HG03575 (cell line): Measurements from ENCODE around the gene GRB14.

Experiments used
- ATAC-seq: cut with Tn5 transposase; IDR thresholded peaks from one replicate; pipeline ENCODE4 v1.9.1; 2021; ENCODE audit not compliant: unreplicated experiment, insufficient number of reproducible peaks, low FRiP score; ENCODE audit errors: extremely low read depth

Gene GRB14

DNA sequence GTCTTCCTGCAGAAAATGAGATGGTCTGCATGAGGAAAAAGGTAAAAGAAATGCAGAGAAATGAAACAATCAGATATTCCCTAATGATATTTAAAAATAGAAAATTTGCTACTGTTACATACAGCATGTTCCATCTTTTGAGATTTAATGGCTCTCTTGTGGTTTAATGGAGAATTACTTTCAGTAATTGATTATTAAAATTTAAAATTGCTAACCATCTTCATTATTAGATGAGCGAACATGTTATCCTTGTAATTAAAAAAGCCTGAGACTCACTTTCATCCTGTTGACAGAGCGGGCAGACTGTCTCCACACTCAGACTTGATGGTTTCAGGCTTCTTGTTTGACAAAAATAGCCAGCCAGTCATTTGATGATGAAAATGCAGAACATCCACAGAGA is 171.0 kb downstream of the GRB14 start:
- ATAC-seq, result no peak

DNA sequence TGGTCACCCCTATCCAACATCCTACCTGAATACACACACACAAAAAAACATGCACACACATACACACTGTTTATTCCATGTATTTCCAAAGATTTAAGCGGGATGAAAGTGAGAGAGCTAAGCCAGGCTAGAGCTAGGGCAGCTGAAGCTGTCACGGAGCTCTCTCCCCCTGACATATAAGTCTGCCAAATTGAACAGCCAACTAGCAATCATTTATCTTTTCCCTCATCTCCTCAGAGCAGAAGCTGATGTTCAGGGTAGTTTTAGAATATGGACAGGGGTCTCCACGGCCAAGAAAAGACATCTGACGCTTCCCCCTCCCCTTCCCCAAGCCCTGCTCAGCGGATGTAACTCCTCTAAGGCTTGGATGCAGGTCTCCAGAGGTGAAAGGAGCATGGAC is 171.6 kb downstream of the GRB14 start:
- ATAC-seq, result no peak

DNA sequence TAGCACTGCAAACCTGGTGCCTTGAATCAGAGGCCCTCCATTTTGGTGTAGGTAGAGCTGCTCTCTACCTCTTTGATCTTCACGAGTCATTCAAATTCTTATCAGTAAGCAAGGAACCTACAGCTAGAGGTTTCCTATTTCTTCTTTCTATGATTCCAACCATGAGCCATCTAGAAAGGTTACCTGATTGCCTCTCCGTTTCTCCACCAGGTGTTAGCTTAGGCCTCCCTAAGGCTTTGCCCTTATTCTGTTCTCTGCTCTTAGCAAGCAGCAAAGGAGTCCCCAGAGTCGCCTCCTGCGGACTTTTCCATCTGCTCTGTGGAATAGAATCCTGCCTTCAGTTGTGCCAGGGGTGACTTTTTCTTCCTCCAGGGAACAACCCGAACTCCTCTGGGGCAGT is 173.6 kb downstream of the GRB14 start:
- no peak for ATAC-seq
